GM18909 (cell line): Measurements from ENCODE around the gene CYP27B1.
"Not testable (repeated sequence)": the region's sequence is repeated elsewhere in the genome, so short reads cannot be mapped to it uniquely, and the experiment has no call there.

Source experiments
- ATAC-seq: cut with Tn5 transposase; IDR thresholded peaks from one replicate; pipeline ENCODE4 v1.9.1; 2021; ENCODE audit warnings: mild to moderate bottlenecking; ENCODE audit not compliant: unreplicated experiment, poor library complexity

Gene CYP27B1

GRCh38 chr12:57793920-57794319 lies 27.0 kb upstream of the CYP27B1 start:
- no peak for ATAC-seq

DNA sequence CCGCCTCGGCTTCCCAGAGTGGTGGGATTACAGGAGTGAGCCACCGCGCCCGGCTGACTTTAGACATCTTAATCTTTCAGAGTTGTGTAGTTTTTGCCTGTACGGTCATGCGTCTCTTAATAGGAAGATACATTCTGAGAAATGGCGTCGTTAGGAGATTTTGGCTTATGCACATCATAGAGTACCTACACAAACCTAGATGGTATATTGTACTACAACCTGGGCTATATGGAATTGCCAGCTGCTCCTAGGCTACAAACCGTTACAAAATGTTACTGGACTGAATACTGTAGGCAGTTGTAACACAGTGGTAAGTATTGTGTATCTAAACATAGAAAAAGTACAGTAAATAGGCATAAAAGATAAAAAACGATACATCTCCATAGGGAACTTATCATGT lies 17.0 kb upstream of the CYP27B1 start:
- no peak for ATAC-seq

DNA sequence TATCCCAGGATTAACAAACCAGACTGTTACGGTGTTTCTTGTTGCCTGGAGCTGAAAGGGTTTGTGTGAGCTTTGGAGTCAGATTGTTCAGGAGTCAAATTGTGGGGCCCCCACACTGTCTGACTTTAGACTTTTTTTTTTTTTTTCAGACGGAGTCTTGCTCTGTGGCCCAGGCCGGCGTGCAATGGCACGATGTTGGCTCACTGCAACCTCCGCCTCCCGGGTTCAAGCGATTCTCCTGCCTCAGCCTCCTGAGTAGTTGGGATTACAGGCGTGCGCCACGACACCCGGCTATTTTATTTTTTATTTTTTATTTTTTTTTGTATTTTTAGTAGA lies 16.6 kb upstream of the CYP27B1 start:
- ATAC-seq: no peak

GRCh38 chr12:57782608-57783465 lies 16.0 kb upstream of the CYP27B1 start, which contains the start of gene TSFM:
TSFM (plus strand) TSS chr12:57782787; CDS start chr12:57782802, 15 bp downstream.
- peak; percentile 90 for ATAC-seq

GRCh38 chr12:57782243-57782607 lies 15.3 kb upstream of the CYP27B1 start:
- ATAC-seq: no peak

GRCh38 chr12:57781801-57782200 lies 14.9 kb upstream of the CYP27B1 start:
- ATAC-seq: no peak

DNA sequence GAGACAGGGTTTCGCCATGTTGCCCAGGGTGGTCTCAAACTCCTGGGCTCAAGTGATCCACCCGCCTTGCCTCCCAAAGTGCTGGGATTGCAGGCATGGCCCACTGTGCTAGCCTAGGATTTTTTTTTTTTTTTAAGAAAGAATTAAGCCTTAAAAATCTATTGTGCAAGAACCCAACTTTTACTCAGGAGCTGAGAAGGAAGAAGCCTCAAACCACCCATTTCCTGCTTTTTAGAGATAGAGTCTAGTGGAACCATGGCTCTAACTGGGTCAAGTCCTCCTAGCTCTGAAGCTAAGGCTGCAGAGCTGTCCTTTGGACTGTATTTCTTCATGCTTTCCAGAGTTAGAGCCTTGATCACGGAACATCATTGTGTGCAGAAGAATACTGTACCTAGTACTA lies 14.4 kb upstream of the CYP27B1 start:
- no peak for ATAC-seq

GRCh38 chr12:57780284-57780897 lies 13.5 kb upstream of the CYP27B1 start:
- no peak for ATAC-seq

GRCh38 chr12:57779736-57780135 lies 12.9 kb upstream of the CYP27B1 start:
- no peak for ATAC-seq

DNA sequence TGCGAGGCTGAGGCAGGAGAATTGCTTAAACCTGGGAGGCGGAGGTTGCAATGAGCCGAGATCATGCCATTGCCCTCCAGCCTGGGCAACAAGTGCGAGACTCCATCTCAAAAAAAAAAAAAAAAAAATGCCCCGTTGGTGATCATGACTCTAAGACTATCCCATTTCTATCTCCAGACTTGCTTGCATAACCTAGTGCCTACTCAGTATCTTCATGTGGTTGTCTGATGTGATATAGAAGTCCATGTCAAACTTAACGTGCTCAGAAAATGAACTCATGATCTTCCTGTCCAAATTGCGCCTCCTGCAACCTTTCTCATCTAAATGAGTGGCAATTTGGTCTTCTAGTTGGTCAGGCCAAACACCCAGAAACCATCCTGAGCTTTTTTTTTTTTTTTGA lies 11.0 kb upstream of the CYP27B1 start:
- no peak for ATAC-seq

DNA sequence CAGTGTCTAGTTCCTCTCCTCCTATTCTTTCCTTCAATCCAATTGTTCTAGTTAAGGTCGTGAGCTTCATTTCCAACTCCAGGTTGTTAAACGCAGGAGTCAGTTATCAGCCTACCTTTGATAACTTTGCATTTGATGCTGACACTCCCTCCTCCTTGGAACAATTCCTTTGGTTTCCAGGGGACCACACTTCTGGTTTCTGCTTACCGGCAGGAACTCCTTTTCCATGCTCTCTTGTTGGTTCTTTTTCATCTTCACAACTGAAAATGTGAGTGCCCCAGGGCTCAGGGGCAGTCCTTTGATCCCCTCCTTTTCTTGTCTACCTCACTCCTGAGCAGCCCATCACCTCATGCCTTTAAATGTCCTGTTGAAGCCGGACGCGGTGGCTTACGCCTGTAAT lies 10.5 kb upstream of the CYP27B1 start:
- no peak for ATAC-seq

- no peak for ATAC-seq
Observed at GRCh38 chr12:57776247-57776587, 9.3 kb upstream of the CYP27B1 start.

GRCh38 chr12:57775563-57776246 lies 8.8 kb upstream of the CYP27B1 start:
- ATAC-seq: no peak

GRCh38 chr12:57775044-57775443 lies 8.2 kb upstream of the CYP27B1 start:
- no peak for ATAC-seq

DNA sequence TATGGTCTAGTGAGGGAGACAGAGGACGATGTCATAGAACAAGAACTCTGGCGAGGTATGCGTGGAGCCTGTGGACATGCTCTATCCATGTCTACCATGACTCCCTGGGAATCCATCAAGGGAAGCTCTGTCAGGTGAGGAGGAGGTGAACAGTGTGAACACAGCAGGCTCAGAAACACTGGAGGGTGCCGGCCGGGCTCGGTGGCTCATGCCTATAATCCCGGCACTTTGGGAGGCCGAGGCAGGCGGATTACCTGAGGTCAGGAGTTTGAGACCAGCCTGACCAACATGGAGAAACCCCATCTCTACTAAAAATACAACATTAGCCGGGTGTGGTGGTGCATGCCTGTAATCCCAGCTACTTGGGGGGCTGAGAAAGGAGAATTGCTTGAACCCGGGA lies 7.8 kb upstream of the CYP27B1 start:
- ATAC-seq: not testable (repeated sequence)

GRCh38 chr12:57772429-57773322 lies 5.8 kb upstream of the CYP27B1 start, which contains the start of gene EEF1AKMT3:
EEF1AKMT3 (plus strand) TSS chr12:57772614; CDS start chr12:57772725, 111 bp downstream.
- ATAC-seq: peak; percentile 17

GRCh38 chr12:57771873-57772428 lies 5.1 kb upstream of the CYP27B1 start, which contains the start of gene METTL1:
METTL1 (minus strand) TSS chr12:57772105; CDS start chr12:57772083, 22 bp downstream.
- peak; percentile 85 for ATAC-seq

- ATAC-seq: peak; percentile 77
Observed at GRCh38 chr12:57771236-57771872, 4.5 kb upstream of the CYP27B1 start.

DNA sequence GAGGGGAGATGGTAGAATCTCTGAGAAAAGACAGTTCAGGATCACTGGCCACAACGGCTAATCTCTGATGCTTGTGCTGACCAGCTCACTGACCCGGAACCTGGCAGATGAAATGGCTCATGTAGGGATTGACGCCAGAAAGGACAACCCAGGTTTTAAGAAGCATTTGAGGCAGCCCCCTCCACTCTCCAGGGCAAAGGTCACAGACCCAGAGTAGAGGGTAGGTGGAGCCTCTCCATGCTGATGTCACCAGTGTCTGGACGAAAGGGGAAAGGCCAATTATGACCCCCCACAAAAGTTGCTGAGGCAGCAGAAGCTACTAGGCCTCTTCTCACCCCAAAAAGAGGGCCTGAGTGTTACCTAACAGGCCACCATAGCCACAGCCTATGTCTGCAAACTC lies 3.9 kb upstream of the CYP27B1 start:
- no peak for ATAC-seq
